OCI-M2 (cell line): ENCODE measurements around the gene RGS9.

Experiments used
- DNase-seq: peaks from one replicate; lab custom pipeline; 2025; ENCODE audit not compliant: unreplicated experiment; lab: John Stamatoyannopoulos, UW

Gene RGS9

DNA sequence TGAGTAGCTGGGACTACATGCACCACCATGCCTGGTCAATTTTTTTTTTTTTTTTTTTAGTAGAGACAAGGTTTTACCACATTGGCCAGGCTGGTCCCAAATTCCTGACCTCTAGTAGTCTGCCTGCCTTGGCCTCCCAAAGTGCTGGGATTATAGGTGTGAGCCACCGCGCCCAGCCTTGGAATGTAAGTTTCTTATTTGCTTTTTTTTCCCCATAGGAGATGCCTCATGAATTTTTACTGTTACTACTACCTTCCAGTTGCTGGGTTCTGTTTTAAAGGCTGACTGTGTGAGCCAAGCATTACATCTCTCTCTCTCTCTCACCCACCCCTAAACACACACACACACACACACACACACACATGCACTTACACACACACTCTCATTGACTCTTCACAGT lies 112.6 kb downstream of the RGS9 start:
- DNase-seq: no peak

DNA sequence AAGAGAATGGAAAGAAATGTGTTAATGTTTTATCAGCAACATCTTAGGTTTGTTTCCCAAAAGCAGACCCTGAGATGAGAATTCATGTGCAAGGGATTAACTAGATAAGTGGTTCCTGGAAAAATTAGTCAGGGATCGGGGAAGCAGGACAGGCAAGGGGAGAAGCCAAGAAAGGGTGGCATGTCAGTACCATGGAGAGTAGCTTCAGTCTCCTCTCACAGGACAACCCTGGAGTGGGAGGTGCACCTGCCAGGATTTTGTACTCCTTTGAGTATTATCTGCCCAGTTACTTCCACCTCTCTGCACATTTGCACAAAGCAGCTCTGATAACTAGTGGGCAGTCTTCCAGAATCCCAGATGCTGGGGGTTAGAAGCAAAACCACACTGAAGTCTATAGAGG lies 117.0 kb downstream of the RGS9 start:
- no peak for DNase-seq

DNA sequence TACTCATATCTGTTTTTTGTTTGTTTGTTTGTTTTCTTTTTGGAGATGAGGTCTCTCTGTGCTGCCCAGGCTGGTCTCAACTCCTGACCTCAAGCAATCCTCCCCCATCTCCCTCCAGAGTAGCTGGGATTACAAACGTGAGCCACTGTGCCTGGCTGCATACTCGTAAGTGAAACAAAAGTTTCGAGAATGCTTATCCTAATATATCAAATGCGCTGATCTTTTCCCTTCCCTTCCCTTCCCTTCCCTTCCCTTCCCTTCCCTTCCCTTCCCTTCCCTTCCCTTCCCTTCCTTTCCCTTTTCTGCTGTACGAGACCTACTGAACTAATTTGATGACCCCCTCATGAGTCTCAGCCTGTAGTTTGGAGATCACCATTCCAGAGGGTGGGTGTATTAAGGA lies 122.1 kb downstream of the RGS9 start:
- no peak for DNase-seq

DNA sequence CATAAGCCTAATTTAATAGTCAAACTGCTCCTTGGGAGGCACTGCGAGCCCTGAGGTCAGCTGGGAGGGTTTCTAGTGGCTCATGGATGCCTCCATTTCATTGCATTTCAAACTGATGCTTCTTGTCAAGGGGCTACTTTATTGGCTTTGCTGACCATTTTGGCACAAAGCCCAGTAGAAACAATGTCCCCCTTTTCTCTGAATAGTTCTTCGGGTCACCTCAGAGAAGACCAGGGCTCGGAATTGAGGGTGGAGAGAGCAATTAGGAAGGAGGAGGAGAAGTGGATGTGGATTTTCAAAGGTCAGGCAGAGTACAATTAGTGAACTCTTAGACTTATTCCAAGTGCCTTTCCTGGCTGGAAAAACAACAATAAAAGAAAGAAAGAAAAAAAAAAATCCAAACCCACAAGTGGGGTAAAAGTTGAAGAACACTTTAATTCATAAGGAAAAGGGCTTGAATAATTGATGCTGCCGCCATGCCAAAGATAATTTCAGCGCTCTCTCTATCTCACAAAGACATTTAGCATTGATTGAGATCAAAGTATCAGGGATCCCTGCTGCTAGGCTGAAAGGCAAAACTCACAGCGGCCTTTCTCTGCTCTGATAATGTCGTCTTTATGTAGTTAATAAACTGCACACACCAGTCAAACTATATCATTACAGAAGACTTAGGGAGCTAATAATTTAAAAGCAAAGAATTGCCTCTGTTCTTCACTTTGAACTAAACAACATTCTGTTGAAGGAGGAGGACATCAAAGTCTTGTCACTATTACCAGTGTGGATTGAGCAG lies 122.7 kb downstream of the RGS9 start:
- no peak for DNase-seq

DNA sequence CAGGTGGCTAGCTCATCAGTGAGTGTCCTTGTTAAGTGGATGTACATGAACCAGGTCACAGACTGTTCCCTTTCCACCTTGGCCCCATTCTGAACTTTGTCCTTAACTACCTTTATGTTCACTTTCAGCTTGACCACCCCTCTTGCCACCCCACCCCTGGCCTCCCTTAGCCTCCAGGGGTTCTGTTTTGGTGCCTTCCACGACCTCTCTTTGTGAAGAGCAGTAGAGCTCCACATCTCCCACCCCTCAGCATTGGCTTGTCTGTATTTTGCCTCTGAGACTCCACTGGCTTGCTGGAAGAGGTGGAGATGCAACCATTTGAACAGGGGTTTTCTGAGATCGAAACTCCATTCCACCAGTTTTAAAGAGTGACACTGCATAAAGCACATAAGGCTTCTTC lies 123.5 kb downstream of the RGS9 start:
- no peak for DNase-seq

DNA sequence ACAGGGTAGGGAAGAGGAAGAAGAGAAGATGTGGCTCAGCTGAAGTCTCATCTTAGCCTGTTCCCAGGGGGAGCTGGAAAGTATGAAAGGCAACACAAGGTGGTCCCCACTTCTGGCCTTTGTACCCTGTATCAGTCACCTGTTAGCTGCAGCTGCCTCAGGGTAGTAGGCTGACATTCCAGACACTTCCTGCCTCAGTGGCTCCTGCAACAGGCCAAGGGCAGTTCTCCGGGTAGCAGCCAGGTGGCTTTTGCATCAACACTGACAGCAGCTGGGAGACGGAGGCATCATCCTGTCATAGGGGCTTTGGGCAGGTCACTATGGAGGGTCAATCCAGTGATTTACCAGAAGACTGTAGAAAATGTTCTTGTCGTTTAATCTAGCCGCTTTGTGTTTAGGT lies 124.0 kb downstream of the RGS9 start:
- DNase-seq: no peak

DNA sequence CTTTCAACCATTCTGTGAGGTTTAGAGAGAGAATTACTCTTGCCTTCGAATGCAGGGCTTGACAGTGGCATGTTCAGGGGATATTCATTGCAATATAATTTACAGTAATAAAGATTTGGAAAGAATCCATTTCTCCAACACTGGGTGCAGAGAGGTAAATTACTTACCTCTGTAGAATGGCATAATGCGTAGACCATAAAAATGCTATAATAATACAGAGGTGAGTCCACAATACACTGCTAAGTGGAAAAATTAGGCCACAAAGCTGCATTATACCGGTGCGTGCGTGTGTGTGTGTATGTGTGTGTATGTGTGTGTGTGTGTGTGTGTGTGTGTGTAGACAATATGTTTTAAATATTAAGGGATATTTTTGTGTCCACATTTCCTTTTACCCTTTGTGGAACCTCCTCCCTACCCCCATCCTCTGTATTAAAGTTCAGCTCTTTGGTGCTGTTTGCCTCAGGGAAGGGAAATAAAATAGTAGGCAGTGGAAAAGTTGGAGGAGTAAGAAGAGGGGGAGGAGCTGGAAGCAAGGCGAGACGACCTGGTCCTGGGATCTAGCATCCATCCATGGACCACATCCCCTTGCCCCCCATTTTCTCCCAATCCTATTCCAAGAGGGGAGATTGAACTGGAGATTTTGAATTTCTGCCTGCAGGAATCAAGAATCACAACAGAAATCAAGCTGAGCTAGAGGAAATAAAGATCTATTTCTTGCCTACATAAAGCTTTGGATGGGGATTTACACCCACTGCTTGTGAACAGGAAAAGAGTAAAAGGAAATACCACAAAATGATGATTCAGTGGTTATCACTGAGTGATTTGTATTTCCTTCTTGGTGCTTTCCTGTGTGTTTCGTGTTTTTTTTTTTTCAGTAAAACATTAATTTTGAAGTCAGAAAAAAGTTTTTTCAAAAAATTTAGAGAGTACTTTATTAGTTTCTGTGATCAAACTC lies 124.8 kb downstream of the RGS9 start:
- DNase-seq: no peak

DNA sequence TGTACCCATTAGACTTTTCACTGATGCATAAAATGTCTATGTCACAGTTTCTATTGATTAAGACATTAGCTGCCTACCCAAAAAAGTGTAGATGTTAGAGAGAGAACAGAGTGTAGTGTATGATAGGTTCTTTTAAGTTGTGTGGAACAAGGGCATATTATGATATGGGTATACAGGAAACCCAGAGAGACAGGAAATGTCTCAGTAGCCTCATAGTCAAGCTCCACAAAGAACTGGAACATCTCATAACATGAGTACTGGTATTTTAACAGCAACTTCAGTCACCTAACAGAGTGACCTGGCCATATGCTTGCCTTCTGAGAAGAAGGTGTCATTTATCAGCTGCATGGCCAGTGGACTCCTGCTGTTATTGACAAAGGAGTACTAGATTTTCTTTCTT lies 128.1 kb downstream of the RGS9 start:
- DNase-seq: no peak

DNA sequence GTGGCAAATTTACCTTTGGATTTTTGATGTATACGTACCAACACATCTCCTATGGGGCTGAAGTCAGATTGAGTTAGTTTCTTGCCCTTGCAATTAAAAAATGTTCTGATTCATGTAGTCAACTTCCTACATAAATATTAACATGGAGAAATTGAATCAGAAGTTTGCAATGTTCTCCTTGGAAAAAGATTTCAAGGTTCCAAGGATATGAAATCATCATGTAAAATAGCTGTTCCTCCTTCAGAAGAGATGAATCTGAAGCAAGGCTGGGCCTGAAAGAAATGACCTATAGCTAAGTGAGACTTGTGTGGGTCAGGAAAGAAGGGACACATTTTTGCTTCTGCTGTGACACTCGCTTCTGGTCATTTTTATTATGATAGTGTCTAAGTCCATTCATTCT lies 131.7 kb downstream of the RGS9 start:
- no peak for DNase-seq

DNA sequence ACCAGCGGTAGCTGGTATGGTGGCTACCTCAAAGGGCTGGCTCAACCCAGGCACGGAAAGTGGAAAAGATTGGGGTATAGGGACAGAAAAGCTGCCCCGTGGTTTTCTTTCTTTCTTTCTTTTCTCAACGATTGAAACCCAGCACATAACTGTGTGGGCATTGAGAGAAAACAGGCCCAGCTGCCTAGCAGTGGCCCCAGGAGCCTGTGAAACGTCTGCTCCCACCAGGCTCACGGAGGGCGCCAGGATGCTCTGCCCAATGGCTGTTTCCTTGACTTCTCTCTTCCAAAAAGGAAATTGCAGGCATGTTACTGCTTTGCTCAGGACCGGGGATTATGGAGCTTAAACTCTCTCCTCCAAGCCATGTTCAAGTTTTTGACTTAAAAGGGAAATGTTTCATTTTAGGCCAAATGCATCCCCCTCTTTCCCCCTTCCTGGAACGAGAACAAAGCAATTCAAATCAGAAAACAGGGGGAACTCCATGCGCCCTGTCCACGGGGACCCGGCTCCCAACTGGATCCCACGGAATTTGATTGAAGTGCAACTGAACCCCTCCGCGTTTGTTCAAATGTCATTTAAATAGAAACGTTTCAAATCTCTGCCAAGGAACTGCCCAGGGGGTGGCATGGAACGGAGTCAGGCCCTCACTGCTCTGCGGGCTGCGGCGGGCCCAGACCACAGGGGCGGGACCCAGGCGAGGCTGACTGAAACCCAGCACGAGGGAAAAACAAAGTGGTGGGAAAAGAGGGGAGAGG lies 133.5 kb downstream of the RGS9 start:
- no peak for DNase-seq

DNA sequence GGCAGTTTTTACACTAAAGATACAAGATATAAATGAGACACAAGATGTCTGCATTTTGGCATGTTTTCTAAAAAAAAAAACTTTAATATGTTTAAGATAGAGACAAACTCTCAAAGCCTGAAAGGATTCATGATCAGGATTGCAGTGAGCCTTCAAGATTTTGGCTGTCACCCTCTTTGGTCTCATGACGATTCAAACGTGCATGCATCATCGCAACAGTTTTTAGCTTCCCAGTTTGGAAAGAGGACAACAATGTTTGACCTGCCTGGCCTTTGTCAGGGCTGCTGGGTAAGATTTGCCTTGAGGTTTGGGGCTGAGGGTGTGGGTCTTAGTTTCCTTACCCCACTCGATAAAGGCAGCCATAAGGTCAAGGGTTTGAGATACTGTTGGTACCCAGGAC lies 134.1 kb downstream of the RGS9 start:
- no peak for DNase-seq
